GM21717 (cell line): Measurements from ENCODE around the gene ANKRD10.
"Not testable (repeated sequence)": the region's sequence is repeated elsewhere in the genome, so short reads cannot be mapped to it uniquely, and the experiment has no call there.

Experiments used
- ATAC-seq: cut with Tn5 transposase; IDR thresholded peaks from one replicate; pipeline ENCODE4 v1.9.1; 2021; ENCODE audit warnings: mild to moderate bottlenecking, moderate library complexity; ENCODE audit not compliant: unreplicated experiment

Gene ANKRD10

DNA sequence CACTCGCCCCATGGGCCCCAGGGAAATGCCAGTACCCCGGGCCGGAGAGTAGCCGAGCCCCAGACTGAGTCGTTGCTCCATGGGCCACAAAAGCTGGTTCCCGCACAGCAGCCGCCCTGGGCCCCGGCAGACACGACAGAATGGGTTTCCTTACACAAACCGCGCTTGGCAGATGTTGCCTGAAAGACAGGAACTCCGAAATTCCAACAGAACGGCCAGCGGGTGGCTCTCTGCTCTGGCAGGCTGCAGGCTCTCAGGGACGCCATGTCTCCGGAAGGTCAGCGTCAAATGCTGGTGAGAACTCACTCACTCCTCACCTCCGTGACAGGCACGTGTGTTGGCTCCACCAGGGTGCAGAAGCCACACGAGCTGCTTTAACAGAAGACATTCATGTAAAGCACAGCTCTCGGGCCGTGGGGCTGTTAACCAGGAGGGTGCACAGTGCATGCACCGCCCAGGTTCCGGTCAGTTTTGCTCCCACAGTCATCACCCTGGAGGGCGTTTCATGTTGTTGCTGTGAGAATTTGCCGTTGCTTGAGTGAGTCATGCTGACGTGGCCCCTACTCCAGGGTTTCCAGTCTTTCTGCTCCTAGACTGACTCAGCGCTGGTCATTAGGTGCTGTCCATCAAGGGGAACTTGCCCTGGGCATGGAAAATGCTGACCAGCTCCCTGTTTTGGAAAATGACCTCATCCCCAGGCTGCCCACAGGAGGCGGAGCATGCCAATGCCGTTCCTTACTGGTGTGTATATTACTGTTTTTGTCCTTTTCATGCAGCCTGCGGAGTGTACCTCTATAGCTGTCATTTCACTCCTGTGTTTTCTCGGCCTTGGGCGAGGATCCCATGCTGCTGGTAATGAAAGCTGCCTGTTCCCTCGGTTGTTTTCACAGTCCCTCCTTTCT, 44.8 kb downstream of the ANKRD10 start:
- no peak for ATAC-seq

DNA sequence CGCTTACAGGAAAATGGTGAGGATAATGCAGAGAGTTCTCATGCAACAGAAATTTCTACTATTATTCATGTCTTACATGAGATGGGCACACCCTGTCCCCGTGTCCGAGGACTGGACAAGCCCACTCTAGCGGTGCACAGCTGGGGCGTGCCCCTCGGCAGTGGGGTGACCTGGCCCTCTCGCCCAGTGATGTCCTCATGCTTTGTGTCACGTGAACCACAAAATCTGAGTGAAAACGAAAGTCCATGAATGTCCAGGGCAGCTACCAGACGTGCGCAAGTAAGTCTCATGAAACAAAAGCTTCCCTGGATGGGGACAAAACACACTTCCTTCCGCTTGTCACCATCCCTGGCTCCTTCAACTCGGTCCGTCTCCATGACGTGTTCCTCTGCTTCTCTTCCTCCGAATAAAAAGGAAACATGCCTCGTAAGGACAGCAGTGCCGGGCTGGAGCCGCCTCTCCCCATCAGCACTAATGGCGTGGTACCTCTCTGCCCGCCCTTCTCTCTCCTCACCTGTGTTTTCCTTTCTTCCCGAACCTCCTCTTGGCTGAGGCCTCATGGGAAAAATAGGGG, 45.6 kb downstream of the ANKRD10 start:
- no peak for ATAC-seq

DNA sequence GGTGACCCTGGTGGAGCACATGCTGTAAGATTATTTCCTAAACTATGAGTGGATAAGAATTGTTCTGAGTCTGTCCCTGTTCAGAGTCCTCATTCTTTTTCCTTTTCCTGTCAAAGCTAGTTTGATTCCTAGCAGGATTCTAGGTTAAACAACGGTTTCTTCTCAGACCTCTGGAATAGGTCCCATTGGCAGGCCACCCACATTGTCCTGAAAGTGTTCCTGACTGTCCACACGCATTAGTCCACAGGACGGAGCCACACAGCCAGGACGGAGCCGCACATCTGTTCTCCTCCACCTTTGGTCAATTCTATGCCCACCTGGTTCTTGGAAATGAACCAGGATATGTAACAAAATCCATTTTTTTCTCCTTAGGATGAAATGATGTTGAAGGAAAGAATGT, 46.1 kb downstream of the ANKRD10 start:
- no peak for ATAC-seq

DNA sequence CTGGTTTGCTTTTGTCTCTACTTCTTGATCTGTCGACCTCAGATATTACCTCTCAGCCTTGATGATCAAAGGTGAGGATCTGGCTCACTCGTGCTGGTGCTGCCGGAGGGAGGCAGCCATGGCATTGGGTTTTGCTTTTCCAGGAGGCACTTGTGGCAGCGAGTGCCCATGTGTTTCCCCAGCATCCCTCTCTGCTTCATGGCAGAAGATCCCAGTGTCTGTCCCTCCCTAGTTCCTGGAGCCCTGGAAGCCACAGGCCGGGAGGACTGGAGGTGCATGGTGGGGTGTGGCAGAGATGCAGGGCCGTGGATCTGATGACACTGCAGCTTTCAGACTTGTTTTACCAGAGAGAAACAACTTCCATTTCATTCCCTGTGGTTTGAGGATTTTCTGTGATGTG, 47.5 kb downstream of the ANKRD10 start:
- no peak for ATAC-seq

DNA sequence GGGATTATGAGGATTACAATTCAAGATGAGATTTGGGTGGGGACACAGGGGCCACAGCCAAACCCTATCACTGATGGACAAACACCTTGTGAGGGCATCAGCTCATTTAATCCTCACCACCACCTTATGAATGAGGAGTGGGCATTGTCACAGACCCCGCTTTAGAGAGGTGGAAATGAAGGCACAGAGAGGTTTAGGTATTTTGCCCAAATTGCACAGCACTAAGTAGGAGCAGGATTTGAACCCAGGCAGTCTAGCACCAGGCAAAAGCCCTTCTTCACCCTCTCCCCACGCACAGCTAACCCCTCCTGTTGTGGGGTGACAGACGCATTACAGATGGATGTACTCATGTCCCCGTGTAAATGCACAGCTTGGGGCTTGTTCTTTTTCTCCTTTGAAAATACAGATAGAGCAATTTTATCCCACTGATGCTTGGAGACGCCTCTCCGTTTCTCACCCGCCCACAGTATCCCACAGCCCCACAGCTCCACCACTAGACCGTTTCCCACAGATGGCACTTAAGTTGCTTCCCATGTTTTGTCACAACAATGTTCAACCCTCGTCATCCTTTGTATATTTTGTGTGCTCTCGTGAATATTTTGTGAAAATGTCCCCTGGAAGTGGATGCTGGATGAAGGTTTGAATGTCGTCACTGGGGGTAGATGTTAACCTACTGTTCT, 48.2 kb downstream of the ANKRD10 start:
- ATAC-seq, result no peak

DNA sequence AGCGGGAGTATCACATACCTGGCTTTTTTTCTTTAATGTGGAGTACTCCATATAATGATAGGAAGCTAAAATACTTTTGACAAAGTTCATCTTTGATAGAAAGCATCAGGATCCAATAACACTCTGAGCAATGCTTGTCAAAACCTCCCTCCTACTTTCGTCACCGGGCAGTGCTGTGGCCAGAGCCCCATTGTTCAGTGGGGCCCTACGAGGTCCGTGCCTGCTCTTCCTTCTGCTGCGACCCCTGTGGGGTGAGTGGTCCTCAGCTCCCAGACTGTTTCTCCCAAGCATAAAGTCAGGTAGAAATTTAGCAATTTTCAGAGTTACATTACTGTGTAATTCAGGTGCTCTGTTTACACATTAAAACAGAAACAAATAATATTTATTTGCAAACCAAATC, 51.2 kb downstream of the ANKRD10 start:
- ATAC-seq, result no peak

DNA sequence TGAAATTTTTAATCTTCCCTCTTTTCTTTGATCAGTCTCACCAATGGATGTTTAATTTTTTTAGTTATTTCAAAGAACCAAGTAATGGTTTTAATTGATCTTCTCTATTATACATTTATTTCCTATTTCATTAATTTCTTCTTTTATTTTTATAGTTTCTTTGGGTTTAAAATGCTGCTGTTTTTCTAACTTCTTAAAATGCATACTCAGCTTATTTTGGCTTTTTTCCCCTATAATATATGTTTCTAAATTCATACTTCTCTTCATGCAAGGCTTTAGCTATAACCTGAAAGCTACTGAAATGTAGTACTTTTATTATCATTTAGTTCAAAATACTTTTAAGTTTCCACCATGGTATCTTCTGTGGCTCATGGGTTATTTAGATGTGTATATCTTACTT, 53.9 kb downstream of the ANKRD10 start:
- ATAC-seq, result no peak

DNA sequence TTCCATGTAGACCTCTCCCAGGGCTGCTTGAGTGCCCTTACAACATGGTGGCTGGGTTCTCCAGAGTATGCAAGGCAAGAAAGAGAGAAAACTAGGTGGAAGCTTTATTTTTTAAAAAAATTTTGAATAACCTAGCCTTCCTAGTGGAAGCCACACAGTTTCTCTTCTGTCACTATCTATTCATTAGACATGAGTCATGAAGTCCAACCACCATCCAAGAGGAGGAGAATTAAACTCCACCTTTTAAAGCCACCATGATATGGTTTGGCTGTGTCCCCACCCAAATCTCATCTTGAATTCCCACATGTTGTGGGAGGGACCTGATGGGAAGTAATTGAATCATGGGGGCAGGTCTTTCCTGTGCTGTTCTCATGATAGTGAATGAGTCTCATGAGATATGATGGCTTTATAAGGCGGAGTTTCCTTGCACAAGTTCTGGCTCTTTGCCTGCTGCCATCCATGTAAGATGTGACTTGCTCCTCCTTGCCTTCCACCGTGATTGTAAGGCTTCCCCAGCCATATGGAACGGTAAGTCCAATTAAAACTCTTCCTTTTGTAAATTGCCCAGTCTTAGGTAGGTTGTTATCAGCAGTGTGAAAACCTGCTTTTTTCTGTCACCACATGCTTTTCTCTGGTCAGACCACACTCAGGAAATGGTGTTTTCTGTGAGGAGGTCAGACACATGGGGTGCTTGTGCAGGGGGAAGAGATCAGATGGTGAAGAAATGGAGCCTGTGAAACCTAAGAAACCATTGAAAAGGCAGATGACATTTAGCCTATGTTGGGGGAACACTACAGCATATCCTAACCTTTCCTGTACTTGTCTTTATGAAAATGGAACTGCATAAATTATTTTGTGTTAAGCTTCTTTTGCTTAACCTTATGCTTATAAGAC, 57.7 kb downstream of the ANKRD10 start:
- ATAC-seq, result no peak

DNA sequence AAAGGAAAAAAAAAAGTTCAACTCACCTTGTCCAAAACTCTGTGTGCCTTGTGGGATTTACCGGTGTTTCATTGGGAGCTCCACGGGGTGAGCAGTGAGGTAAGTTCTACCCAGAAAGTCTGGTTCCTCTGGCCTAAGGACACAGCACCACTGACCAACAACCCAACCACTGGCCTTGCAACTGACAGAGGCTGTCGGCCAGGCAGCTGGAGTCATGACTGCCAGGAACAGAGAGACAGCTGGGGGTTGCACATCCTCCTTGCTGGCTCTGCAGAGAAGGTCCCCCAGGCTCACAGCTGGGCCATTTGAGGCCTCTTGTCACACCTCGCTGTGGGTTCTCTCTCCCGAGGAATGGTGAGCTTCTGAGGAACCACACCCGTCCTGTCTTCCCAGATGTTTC, 59.5 kb downstream of the ANKRD10 start:
- ATAC-seq, result no peak

DNA sequence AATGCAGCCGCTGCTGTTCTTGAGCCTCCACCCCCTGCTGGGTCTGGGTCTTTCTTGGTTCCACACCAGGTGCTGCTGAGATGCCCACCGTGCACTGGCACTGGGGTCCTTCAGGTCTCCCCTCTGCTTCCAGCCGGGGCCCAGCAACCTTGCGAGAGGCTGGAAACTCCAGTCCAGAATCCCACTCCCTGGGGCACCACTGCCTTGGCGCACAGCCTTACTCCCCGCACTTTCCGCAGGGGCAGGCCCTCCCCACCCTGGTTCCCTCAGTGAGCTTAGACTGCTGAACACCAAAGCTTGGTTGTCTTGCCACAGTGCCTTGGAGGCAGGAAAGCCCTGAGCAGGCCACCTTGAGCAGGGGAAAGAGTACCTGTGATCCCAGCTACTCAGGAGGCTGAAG, 60.0 kb downstream of the ANKRD10 start:
- ATAC-seq, result no peak

DNA sequence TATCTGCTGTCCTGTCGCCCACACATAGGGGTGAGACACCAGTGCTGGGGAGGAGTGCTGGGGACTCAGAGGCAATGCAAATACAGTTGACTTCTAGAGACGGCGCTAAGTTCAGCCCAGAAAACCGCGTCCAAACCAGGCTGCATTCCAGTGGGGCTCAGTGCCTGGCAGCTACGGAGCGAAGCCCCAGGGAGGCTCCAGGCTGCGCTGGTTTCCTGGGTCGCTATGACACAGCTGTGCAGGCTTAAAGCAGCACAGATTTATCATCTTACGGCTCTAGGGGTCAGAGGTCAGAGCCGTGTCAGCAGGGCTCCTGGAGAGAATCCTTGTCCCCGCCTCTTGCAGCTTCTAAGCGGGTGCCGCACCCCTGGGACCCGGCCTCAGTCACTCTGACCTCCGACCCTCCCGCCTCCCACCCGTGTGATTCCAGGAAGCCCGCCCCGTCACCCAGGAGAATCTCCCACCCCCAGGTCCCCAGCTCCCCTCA, 61.6 kb downstream of the ANKRD10 start:
- no peak for ATAC-seq

DNA sequence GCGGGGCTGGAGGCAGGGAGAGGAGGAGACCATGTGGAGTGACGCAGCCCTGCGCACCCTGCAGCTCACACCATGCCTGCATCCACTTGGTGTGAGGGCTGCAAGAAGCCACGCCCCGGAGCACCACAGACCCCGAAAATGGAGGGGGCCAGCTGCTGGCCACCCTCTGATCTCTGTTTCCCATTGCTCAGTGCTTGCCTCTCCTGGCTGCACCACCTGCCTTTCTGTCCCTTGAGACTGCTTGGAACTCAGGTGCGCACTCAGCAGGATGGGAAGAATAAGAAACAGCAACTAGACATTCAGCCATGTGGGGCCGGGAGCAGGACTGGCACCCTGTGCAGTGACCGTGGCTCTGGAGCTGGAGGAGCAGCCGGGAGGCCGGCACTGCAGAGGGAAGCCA, 64.0 kb downstream of the ANKRD10 start:
- no peak for ATAC-seq

DNA sequence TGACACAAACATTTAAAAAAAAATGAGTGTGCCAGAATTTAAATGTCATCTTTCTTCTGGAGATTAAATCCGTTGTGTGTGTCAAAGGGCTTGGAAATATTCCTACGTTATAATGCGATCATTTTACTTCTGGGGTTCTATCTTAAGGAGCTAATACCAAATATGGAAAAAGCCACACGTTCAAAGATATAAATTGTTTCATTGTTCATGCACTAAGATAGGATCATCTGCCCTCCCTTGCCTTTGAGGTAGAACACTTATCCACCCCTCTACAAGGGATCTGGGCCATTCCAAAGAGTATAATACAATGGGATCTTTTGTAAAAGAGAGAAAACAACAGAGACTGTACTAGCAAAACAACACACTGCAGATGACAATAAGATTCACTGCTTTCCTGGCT, 64.9 kb downstream of the ANKRD10 start:
- ATAC-seq, result no peak

DNA sequence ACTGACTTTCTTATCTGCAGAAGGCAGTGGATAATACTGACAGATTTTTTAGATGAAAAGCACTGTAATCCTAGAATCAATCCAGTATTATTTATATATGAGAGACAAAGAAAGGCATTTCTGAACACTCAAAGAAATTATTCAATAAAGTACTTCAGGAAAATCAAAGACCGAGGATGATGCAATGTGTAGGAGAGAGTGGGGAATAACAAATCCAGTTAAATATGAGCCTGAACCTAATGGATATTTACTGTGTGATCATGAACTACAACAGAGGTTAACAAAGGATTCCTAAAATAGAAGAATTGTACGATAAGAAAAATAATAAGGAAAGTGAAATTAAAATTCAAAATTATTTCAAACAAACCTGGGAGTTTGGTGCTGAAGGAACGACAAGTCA, 69.3 kb downstream of the ANKRD10 start:
- no peak for ATAC-seq

DNA sequence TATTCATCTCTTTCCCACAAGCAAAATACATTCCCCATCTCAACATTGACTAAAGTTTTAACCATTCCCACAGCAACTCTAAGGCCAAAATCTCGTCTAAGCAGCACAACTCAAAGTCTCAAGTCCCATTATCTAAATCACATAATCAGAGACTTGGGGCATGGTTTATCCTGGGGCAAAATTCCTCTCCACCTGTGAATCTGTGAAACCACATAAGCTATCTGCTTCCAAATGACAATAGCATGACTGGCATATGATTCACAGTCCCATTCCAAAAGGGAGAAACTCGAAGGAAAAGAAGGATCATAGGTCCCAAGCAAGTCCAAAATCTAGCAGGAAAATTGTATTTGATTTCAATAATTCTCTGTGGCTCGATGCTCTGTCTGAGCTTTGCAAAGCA, 73.0 kb downstream of the ANKRD10 start:
- ATAC-seq, result no peak

DNA sequence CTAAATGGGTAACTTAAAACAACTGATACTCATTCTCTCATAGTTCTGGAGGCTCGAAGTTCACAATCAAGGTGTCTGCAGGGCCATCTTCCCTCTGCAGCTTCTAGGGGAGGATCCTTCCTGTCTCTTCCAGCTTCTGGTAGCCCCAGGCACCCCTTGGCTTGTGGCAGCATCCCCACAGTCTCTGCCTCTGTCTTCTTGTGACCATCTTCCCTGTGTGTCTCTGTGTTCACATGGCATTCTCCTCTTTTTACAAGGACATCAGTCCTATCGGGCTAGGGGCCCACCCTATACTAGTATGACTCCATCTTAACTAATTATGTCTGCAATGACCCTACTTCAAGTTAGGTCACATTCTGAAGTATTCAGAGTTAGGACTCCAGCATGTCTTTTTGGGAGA, 73.5 kb downstream of the ANKRD10 start:
- no peak for ATAC-seq

DNA sequence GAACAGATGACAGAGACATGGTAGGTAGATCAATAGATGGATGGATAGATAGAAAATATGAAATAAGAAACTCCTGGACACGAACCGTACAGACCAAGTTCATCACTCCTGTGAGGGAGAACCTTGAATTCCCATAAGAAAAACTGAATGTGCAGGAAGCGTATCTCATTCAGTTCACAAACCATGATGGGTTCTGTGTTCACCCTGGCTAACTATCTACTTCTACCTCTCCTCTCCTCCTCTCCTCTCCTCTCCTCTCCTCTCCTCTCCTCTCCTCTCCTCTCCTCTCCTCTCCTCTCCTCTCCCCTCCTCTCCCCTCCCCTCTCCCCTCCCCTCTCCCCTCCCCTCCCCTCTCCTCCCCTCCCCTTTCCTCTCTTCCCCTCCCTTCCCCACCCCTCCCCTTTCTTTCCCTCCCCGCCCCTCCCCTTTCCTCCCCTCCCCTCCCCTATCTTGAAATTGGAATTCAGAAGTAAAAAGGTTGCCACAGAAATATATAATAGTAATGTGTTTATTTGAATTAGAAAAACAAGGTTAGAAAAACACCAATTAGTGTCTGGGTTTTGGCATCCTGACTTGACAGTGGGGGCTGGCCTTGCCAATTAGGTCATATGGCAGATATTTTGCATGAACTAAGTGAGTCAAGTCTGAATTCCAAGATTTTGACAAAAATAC, 75.9 kb downstream of the ANKRD10 start:
- ATAC-seq, result no peak

DNA sequence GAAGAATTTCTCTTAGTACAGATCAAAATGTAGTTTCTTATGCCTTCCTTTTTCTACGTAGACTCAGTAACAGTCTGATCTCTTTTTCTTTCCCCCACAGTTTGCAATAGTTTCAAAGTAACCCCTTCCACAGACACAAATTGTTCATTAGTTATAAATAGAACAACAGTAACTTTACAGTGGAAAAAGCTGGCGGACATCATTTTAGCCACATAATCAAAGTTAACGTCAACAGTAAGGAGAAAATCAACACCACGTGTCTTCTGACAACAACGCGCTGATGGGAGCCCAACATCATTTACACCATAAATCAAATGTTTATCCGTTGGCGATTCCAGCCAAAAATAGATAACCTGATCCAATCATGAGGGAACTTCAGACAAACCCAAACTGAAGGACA, 76.8 kb downstream of the ANKRD10 start:
- ATAC-seq, result no peak

DNA sequence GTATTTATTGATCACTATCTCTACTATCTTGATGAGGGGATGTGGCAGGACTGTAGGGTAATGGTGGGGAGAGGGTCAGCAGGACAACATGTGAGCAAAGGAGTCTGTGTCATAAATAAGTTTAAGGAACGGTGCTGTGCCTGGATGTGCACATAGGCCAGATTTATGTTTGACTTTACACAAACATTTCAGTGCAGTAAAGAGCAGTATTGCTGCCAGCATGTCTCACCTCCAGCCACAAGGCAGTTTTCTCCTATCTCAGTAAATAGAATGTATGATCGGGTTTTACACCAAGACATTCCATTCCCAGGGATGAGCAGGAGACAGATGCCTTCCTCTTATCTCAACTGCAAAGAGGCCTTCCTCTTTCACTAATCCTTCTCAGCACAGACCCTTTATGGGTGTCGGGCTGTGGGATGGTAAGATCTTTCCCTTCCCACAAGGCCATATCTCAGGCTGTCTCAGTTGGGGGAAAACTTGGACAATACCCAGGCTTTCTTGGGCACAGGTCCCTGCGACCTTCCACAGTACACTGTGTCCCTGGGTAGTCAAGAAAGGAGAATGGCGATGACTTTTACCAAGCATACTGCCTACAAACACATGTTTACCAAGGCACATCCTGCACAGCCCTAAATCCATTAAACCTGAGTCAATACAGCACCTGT, 77.3 kb downstream of the ANKRD10 start:
- ATAC-seq, result not testable (repeated sequence)

DNA sequence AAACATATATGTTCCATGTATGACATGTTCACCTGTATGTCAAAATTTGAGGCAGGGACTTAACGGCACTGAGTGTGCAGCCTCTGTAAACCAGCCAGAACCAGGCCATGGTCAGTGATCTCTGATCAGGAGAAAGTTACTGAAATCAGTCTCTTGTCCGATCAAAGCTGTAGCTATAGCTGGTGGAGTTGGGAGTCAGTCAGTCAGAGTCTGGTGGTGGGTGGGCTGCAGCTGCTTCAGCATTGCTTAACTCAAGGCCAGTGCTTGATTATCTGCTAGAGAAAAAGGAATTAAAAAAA, 78.3 kb downstream of the ANKRD10 start:
- no peak for ATAC-seq
